ENCODE measurements around the gene SPEN.

The SPEN gene

DNA sequence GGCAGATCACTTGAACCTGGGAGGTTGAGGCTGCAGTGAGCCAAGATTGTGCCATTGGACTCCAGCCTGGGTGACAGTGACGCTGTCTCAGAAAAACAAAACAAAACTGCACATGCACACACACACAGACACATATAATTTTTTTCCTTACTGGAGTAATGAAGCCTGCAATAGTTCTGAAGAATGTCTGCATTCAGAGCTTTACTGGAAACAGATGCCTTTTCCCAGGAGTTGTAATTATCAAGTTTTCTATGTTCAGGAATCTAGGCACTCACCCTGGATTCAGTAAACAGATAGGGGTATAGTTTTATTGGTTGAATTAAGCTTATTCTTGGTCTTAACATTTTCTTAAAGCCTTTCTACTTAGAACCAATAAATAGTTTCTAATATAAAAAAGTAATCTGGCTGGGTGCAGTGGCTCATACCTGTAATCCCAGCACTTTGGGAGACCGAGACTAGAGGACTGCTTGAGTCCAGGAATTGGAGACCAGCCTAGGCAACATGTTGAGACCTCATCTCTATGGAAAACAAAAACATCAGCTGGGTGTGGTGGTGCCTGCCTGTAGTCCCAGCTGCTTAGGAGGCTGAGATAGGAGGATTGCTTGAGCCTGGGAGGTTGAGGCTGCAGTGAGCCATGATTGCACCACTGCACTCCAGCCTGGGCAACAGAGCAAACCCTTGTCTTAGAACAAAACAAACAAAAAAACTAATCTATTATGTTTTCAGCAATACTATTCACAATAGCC lies 15.8 kb downstream of the SPEN start:
- no peak overlapping the region for H3K4me3 ChIP-seq (replicated peaks; ENCODE audit: low read depth, low read length)
- no peak for DNase-seq (ENCODE audit: low read depth)
- TF ChIP-seq, protein P1, sequence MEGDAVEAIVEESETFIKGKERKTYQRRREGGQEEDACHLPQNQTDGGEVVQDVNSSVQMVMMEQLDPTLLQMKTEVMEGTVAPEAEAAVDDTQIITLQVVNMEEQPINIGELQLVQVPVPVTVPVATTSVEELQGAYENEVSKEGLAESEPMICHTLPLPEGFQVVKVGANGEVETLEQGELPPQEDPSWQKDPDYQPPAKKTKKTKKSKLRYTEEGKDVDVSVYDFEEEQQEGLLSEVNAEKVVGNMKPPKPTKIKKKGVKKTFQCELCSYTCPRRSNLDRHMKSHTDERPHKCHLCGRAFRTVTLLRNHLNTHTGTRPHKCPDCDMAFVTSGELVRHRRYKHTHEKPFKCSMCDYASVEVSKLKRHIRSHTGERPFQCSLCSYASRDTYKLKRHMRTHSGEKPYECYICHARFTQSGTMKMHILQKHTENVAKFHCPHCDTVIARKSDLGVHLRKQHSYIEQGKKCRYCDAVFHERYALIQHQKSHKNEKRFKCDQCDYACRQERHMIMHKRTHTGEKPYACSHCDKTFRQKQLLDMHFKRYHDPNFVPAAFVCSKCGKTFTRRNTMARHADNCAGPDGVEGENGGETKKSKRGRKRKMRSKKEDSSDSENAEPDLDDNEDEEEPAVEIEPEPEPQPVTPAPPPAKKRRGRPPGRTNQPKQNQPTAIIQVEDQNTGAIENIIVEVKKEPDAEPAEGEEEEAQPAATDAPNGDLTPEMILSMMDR (IDR thresholded peaks at IDR 0.05; ENCODE audit: low read length, missing control alignments): no peak

DNA sequence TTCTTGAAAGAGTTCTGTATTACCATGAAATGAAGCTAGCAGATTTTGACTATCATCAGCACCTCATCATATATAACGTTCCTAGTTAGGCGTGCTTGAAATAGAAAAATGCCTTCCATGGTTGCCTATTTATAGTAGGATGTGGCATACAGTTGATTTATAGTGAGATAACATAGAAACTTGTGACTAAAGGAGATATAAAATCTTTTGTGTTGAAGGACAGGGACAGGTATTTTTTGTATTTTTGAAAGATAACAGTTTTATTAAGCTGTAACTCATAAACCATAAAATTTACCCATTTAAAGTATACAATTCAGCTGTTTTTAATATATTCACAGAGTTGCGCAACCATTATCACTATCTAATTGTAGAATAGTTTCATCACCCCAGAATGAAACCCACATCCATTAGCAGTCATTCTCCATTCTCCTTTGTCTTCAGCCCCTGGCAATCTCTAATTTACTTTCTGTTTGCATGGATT lies 19.3 kb downstream of the SPEN start:
- DNase-seq (ENCODE audit: low read depth): peak; percentile 46
- H3K4me3 ChIP-seq (replicated peaks; ENCODE audit: low read depth, low read length): no peak overlapping the region
- TF ChIP-seq, protein P1 (IDR thresholded peaks at IDR 0.05; ENCODE audit: low read length, missing control alignments): no peak

DNA sequence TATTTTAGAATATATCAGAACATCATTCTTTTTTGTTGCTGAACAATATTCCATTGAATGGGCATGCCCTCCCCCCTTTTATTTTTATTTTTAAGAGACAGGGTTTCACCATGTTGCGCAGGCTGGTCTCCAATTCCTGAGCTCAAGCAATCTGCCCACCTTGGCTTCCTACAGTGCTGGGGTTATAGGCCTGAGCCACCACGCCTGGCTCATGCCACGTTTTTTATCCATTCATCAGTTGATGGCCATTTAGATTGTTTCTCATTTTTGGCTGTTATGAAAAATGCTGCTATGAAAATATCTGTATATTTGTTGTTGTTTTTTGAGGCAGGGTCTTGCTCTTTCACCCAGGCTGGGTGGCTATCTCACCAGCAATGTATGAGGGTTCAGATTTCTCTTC lies 19.8 kb downstream of the SPEN start:
- no peak for DNase-seq (ENCODE audit: low read depth)
- TF ChIP-seq, protein P1 (IDR thresholded peaks at IDR 0.05; ENCODE audit: low read length, missing control alignments): no peak
- no peak overlapping the region for H3K4me3 ChIP-seq (replicated peaks; ENCODE audit: low read depth, low read length)

DNA sequence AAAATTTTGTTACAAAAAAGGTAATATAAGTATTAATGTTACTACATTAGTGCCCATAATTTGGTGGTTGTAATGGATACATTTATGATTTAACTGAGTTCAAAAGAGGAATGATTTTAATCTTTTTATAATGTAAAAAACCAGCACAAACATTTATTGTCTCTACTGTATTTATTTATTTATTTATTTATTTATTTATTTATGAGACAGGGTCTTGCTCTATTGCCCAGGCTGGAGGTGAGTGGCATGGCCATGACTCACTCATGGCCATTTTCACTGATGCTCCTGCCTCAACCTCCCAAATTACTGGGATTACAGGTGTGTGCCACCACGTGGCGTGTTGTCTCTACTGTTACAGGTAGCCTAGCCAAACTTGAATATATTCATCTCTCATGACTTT lies 21.9 kb downstream of the SPEN start:
- TF ChIP-seq, protein P1 (IDR thresholded peaks at IDR 0.05; ENCODE audit: low read length, missing control alignments): no peak
- no peak overlapping the region for H3K4me3 ChIP-seq (replicated peaks; ENCODE audit: low read depth, low read length)
- DNase-seq (ENCODE audit: low read depth): no peak

DNA sequence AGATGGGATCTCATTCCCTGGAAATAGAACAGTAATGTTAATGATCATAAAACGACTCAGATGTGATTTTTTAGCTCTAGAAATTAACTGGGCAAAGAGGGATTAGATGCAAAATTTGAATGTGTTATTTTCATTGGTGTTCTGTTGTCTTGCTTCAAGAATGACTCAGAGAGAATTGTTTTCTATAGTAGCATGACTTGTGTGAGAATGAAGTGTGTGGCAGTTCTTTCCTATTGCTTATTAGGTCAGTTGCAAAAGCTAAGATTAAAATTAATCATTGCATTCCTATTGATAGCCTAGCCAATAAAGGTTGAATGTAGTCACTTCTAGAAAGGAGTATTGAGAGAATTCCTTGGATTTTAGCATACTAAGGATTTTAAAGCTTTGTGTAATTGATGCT lies 22.9 kb downstream of the SPEN start:
- TF ChIP-seq, protein P1 (IDR thresholded peaks at IDR 0.05; ENCODE audit: low read length, missing control alignments): no peak
- peak; percentile 33 for DNase-seq (ENCODE audit: low read depth)

DNA sequence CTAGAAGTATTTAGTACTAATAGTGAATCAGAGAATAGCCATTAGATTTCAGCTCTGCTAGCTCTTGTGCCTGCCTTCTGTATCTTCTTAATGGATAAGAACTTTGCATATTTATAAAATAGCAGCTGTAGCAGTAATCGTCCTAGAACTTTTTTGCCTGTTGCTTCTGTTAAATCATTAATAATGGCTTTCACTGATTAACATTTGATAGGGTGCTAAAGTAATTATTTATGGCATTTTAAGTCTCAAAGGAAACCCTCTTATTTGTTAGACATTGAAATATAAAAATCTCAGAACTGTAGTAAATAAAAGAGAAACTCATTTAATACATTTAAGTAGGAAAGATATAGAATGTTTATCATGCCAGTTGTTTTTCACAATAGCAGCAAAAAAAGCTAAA lies 27.0 kb downstream of the SPEN start:
- TF ChIP-seq, protein P1 (IDR thresholded peaks at IDR 0.05; ENCODE audit: low read length, missing control alignments): no peak
- no peak for DNase-seq (ENCODE audit: low read depth)
- no peak overlapping the region for H3K4me3 ChIP-seq (replicated peaks; ENCODE audit: low read depth, low read length)

More for the DNA sequence above, 22.9 kb downstream of the SPEN start:
- no peak overlapping the region for H3K4me3 ChIP-seq (replicated peaks; ENCODE audit: low read depth, low read length)
